Activated CD4-positive, alpha-beta memory T cell treated with anti-CD3 and anti-CD28 coated beads, Interleukin-2, amount 10 ng/mL, durations not matched to agents 7 days and 5 days (primary cell): ENCODE measurements around the gene ASMTL. TPM values are rescaled to one million over a fixed set of nuclear protein-coding genes. Genes with fewer than 3 reads are reported as not detected.
"Not testable (repeated sequence)": the region's sequence is repeated elsewhere in the genome, so short reads cannot be mapped to it uniquely, and the experiment has no call there.

ENCODE experiments used
- CTCF ChIA-PET: fragments of 350-600 bp; sonication (Branson Sonifier 250); formaldehyde crosslinking; loops from one replicate; lab custom pipeline; 2021; ENCODE audit warnings: antibody characterized with exemption, inconsistent platforms; lab: Charles Lee
- POLR2A ChIA-PET: fragments of 350-600 bp; sonication (Branson Sonifier 250); formaldehyde crosslinking; loops from one replicate; lab custom pipeline; 2021; ENCODE audit warnings: antibody characterized with exemption; lab: Charles Lee
- DNase-seq: peaks from one replicate; pipeline ENCODE4 v3.0.0-alpha.2; 2020
- H3K27ac Mint-ChIP-seq: one replicate; pipeline ENCODE4 v1.8.0; 2021; ENCODE audit warnings: mild to moderate bottlenecking, mixed read lengths
- H3K27me3 Mint-ChIP-seq: one replicate; pipeline ENCODE4 v1.8.0; 2021; ENCODE audit warnings: mixed read lengths
- H3K36me3 Mint-ChIP-seq: one replicate; pipeline ENCODE4 v1.8.0; 2021; ENCODE audit warnings: low read depth, mixed read lengths
- H3K4me1 Mint-ChIP-seq: one replicate; pipeline ENCODE4 v1.8.0; 2021; ENCODE audit warnings: mixed read lengths
- H3K4me3 Mint-ChIP-seq: one replicate; pipeline ENCODE4 v1.8.0; 2021; ENCODE audit warnings: mild to moderate bottlenecking, mixed read lengths
- H3K9me3 Mint-ChIP-seq: one replicate; pipeline ENCODE4 v1.8.0; 2021; ENCODE audit warnings: mixed read lengths
- total RNA-seq, 2 experiments: library from RNA; stranded (reverse); gene quantifications; one replicate each; pipeline ENCODE4 v1.2.3, GENCODE V29; 2021

ASMTL gene
- total RNA-seq, 2 experiments from 2014 or later = 62.2 to 63.3 TPM

- Mint-ChIP-seq H3K36me3 (peaks cover 35% of the 10 kb centered on the region), H3K27me3 (no peaks in the 10 kb centered on the region), H3K27ac (no peak overlapping the region), H3K9me3 (no peaks in the 10 kb centered on the region), H3K4me3 (no peak overlapping the region), H3K4me1 (no peaks in the 10 kb centered on the region)
- CTCF ChIA-PET = no interaction called here
- POLR2A ChIA-PET = no interaction called here
- no peak for DNase-seq
These were observed 40.1 kb downstream of the ASMTL start for GRCh38 chrX:1412551-1413161.

DNA sequence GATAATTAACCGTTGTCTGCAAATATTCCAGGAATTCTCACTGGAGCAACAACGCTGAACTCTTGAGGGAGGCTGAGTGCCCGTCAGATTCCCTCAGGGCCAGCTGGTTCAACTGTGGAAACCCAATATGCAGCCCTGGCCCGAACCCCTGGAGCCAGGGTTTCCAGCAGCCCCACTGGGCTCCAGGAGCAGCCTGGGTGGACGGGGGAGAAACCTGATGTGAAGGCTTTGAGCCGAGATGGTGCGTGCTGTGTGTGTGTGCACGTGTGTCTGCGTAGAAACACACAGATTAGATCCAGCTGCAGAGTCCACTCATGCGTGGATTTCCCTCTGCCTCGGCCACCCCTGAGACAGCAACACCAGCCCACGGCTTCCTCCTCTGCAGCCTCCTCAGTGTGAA lies 41.4 kb downstream of the ASMTL start:
- no peak overlapping the region for H3K4me3 Mint-ChIP-seq

GRCh38 chrX:1407035-1407434 lies 45.7 kb downstream of the ASMTL start:
- CTCF ChIA-PET = no interaction called here
- no peak overlapping the region for H3K4me3 Mint-ChIP-seq
- H3K27ac Mint-ChIP-seq = no peak overlapping the region
- POLR2A ChIA-PET = no interaction called here
- H3K4me1 Mint-ChIP-seq = no peaks in the 10 kb centered on the region
- no peaks in the 10 kb centered on the region for H3K27me3 Mint-ChIP-seq
- peaks cover 10% of the 10 kb centered on the region for H3K36me3 Mint-ChIP-seq
- no peaks in the 10 kb centered on the region for H3K9me3 Mint-ChIP-seq
- DNase-seq = no peak

More for the DNA sequence above, 41.4 kb downstream of the ASMTL start:
- H3K36me3 Mint-ChIP-seq = peaks cover 35% of the 10 kb centered on the region
- H3K4me1 Mint-ChIP-seq = no peaks in the 10 kb centered on the region
- CTCF ChIA-PET = no interaction called here
- no peaks in the 10 kb centered on the region for H3K9me3 Mint-ChIP-seq
- no peaks in the 10 kb centered on the region for H3K27me3 Mint-ChIP-seq
- no peak for DNase-seq
- POLR2A ChIA-PET = no interaction called here
- no peak overlapping the region for H3K27ac Mint-ChIP-seq

DNA sequence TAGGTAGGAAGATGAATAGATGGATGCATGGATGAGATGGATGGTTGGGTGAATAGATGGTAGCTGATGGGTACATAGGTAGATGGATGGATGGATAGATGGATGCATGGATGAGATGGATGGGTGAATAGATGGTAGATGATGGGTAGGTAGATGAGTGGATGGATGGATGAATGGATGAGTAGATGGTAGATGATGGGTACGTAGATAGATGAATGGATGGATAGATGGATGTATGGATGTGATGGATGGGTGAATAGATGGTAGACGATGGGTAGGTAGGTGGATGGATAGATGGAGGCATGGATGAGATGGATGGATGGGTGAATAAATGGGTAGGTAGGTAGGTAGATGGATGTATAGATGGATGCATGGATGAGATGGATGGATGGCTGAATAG lies 46.9 kb downstream of the ASMTL start:
- DNase-seq, H3K27ac Mint-ChIP-seq, H3K27me3 Mint-ChIP-seq, CTCF ChIA-PET, H3K4me3 Mint-ChIP-seq, H3K4me1 Mint-ChIP-seq, POLR2A ChIA-PET, H3K9me3 Mint-ChIP-seq: not testable (repeated sequence)
- H3K36me3 Mint-ChIP-seq = peaks cover 10% of the 10 kb centered on the region

GRCh38 chrX:1403867-1404266 lies 48.8 kb downstream of the ASMTL start:
- H3K27me3 Mint-ChIP-seq, CTCF ChIA-PET, H3K4me1 Mint-ChIP-seq, H3K4me3 Mint-ChIP-seq, H3K27ac Mint-ChIP-seq, DNase-seq, H3K9me3 Mint-ChIP-seq, POLR2A ChIA-PET: not testable (repeated sequence)
- H3K36me3 Mint-ChIP-seq = peaks cover 13% of the 10 kb centered on the region

GRCh38 chrX:1403228-1403627 lies 49.5 kb downstream of the ASMTL start:
- CTCF ChIA-PET = no interaction called here
- Mint-ChIP-seq H3K36me3 (peaks cover 16% of the 10 kb centered on the region), H3K27ac (no peak overlapping the region), H3K4me1 (no peaks in the 10 kb centered on the region), H3K4me3 (no peak overlapping the region), H3K9me3 (no peaks in the 10 kb centered on the region), H3K27me3 (no peaks in the 10 kb centered on the region)
- no peak for DNase-seq
- POLR2A ChIA-PET = no interaction called here

DNA sequence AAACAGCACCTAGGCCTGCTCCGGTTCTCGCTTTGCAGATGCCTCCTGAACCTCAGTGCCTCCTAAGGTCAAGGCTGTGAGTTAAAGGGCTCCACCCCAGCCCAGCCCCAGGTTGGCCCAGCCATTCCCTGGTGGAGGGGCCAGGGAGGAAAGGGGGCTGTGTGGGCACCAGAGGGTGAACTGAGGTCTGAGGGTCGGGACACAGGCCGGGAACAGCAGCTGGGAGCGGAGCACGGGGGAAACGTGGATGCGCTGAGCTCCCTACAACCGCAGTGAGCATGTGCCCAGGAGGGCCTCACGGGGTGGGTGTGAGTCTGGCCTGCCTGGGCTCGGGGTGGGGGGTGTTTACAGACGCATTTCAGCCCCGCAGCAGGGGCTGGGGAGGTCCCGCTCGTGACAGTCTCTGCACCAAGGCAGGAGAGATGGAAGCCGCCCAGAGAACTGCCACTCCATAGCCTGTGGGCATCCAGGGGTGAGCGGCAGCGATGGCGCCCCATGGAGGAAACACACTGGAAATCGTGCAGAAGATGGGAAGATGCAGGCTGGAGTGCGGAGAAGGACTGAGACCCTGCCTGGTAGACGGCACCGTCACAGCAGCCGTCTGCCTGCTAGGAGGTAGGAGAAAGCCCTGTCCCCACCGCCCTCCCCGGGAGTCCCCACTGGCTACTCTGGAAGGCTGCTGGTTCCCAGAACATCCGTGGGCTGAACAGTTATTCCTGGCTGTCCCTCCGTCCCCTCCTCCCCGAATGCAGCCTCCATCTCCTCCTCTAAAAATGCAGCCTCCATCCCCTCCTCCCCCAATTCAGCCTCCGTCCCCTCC lies 50.9 kb downstream of the ASMTL start:
- POLR2A ChIA-PET = no interaction called here
- CTCF ChIA-PET = no interaction called here
- no peaks in the 10 kb centered on the region for H3K9me3 Mint-ChIP-seq
- DNase-seq = no peak
- H3K4me3 Mint-ChIP-seq = no peak overlapping the region
- H3K27me3 Mint-ChIP-seq = no peaks in the 10 kb centered on the region
- no peaks in the 10 kb centered on the region for H3K4me1 Mint-ChIP-seq
- H3K36me3 Mint-ChIP-seq = peaks cover 18% of the 10 kb centered on the region
- no peak overlapping the region for H3K27ac Mint-ChIP-seq

DNA sequence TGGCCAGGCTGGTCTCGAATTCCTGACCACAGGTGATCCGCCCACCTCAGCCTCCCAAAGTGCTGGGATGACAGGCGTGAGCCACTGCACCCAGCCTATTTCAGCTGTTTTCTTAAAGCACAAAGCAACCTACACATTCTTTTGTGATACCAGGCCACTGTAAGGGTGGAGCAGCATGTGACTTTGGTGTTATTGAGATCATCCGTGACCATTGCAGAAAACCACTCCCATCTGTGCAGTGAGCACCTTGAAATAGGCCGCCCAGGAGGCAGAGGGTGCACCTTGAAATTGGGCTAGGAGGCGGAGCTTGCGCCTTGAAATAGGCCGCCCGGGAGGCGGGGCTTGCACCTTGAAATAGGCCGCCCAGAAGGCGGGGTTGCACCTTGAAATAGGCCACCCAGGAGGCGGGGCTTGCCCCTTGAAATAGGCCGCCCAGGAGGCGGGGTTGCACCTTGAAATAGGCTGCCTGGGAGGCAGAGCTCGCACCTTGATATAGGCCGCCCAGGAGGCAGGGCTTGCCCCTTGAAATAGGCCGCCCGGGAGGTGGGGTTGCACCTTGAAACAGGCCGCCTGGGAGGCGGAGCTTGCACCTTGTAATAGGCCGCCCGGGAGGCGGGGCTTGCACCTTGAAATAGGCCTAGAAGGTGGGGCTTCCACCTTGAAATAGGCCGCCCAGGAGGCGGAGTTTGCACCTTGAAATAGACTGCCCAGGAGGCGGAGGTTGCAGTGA lies 51.8 kb downstream of the ASMTL start:
- POLR2A ChIA-PET = no interaction called here
- H3K4me3 Mint-ChIP-seq = no peak overlapping the region
- peaks cover 6% of the 10 kb centered on the region for H3K4me1 Mint-ChIP-seq
- CTCF ChIA-PET = no interaction called here
- no peaks in the 10 kb centered on the region for H3K9me3 Mint-ChIP-seq
- DNase-seq = no peak
- peaks cover 27% of the 10 kb centered on the region for H3K36me3 Mint-ChIP-seq
- no peak overlapping the region for H3K27ac Mint-ChIP-seq
- H3K27me3 Mint-ChIP-seq = no peaks in the 10 kb centered on the region

DNA sequence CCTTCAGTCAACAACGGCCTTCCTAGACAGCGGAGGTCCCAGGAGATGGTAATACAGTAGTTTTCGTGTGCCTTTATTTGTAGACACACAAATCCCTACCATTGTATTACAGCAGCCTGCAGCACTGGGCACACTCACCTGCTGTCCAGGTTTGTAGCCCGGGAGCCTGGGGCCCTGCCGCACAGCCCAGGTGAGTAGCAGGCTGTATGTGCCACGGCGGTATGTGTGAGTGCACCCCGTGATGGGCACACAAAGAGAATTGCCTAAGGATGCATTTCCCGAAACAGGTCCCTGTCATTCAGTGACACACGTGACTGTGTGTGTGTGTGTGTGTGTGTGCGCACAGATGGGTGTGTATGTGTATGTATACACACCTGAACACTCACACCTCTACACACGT lies 52.7 kb downstream of the ASMTL start:
- H3K36me3 Mint-ChIP-seq = peaks cover 35% of the 10 kb centered on the region
- no peak overlapping the region for H3K4me3 Mint-ChIP-seq
- H3K9me3 Mint-ChIP-seq = no peaks in the 10 kb centered on the region
- peaks cover 15% of the 10 kb centered on the region for H3K4me1 Mint-ChIP-seq
- H3K27me3 Mint-ChIP-seq = no peaks in the 10 kb centered on the region
- H3K27ac Mint-ChIP-seq = no peak overlapping the region
- ChIA-PET POLR2A (no interaction called here), CTCF (no interaction called here)
- no peak for DNase-seq

DNA sequence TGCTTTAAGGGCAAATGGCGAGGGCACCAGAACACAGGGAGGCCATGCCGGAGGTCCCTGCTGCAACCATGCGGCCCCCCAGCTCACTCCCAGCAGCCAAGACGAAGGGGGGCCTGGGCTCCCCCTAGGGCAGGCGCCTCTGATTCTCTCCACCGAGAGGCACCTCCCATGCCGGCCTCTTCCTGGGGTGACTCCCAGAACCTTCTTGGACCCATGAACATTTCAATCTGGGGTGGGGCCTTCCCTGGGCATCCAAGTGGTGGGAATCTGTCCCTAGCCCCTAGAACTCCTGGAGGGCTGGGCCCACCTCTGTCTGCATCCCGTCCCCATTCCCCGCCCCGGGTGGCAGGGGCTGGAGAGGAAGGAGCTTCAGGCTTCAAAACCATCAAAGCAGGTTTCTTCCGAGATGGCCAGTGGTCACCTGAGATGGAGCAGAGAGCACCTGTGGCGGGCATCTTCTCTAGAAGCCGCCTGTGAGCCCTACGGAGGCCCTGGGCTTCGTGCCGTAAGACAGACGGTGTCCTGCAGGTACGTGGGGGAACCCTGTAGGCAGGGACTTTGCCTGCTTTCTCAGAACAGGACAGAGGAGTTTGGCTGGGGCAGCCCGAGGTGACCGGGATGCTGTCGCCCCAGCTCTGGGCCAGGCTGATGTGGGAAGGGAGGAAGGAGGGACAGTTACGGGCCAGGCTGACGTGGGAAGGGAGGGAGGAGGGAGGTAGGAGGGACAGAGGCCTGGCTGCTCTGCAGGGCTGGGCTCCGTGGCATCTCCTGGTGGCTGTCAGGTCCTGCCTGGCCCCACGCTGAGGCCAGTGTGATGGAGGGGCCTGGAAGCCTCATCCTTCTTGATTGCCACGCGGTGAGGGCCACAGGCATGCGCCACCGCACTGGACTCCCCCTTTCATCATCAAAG lies 54.0 kb downstream of the ASMTL start:
- peaks cover 36% of the 10 kb centered on the region for H3K36me3 Mint-ChIP-seq
- POLR2A ChIA-PET = no interaction called here
- H3K27me3 Mint-ChIP-seq = no peaks in the 10 kb centered on the region
- CTCF ChIA-PET = no interaction called here
- no peaks in the 10 kb centered on the region for H3K9me3 Mint-ChIP-seq
- peaks cover 29% of the 10 kb centered on the region for H3K4me1 Mint-ChIP-seq
- H3K4me3 Mint-ChIP-seq = no peak overlapping the region
- H3K27ac Mint-ChIP-seq = no peak overlapping the region
- no peak for DNase-seq

DNA sequence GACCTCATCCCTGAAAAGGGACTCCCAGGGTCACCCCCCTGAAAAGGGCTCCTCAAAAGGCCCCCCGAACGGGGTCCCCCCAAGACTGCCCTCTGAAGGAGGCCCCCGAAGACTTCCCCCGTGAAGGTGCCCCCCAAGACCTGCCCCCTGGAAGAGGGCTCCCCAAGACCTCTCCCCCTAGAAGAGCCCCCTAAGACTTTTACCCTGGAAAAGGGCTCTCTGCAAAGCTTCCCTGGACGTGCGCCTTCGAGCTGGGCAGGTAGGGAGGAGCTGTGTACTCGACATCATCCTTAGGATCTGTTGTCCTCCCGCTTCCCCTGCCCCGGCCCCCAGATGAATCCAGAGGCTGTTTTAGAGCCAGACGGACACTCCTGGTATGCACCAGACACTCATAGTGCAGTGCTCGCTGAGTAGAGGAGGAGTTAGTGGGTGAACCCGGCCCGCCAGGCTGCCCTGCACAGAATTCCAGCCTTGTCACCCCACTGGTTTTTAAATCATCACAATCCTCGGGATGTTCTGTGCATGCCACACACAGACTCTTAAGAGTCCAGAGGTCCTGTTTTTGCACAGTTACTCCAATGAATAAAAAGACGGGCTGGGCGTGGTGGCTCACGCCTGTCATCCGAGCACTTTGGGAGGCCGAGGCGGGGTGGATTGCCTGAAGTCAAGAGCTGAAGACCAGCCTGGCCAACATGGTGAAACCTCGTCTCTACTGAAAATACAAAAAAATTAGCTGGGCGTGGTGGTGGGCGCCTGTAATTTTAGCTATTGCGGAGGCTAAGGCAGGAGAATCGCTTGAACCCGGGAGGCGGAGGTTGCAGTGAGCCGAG lies 55.1 kb downstream of the ASMTL start:
- peaks cover 36% of the 10 kb centered on the region for H3K36me3 Mint-ChIP-seq
- H3K4me1 Mint-ChIP-seq = peaks cover 35% of the 10 kb centered on the region
- H3K9me3 Mint-ChIP-seq = no peaks in the 10 kb centered on the region
- no peaks in the 10 kb centered on the region for H3K27me3 Mint-ChIP-seq
- H3K4me3 Mint-ChIP-seq = no peak overlapping the region
- ChIA-PET POLR2A (no interaction called here), CTCF (no interaction called here)
- DNase-seq = no peak
- H3K27ac Mint-ChIP-seq = no peak overlapping the region

GRCh38 chrX:1397001-1397400 lies 55.7 kb downstream of the ASMTL start:
- Mint-ChIP-seq H3K27ac (no peak overlapping the region), H3K27me3 (no peaks in the 10 kb centered on the region), H3K4me1 (peaks cover 35% of the 10 kb centered on the region), H3K36me3 (peaks cover 36% of the 10 kb centered on the region), H3K4me3 (no peak overlapping the region), H3K9me3 (no peaks in the 10 kb centered on the region)
- ChIA-PET POLR2A (no interaction called here), CTCF (no interaction called here)
- DNase-seq = no peak
